Measurements from ENCODE around the gene IL19. TPM values are rescaled to one million over a fixed set of nuclear protein-coding genes. Genes with fewer than 3 reads are reported as not detected.

Gene IL19
- polyA plus RNA-seq, 1 of the 3 experiments (the other 2 are of a cell fraction) = not detected

- no peak overlapping the region for H2AFZ ChIP-seq (ENCODE audit: low read depth)
- H3K79me2 ChIP-seq (ENCODE audit: insufficient read depth) = no peaks in the 10 kb centered on the region
- H3K27me3 ChIP-seq (ENCODE audit: insufficient read depth) = no peaks in the 10 kb centered on the region
- H3K4me1 ChIP-seq (ENCODE audit: control insufficient read depth in 1 of 2, insufficient read depth in 2 of 2, low read depth in 1 of 2, low read length in 1 of 2) = no peaks in the 10 kb centered on the region
- no peaks in the 10 kb centered on the region for H3K9me3 ChIP-seq
- ChIA-PET POLR2A (no interaction called here), CTCF (interaction anchor here (0.7 to 3.0 kb wide), 8 partner anchors 9 to 164 kb away, joined by 3 to 13 read pairs (median 3); no protein-coding TSS in a partner anchor)
- no peaks in the 10 kb centered on the region for H3K36me3 ChIP-seq (replicated peaks in 1 of 2; ENCODE audit: control insufficient read depth in 1 of 2, insufficient read depth in 2 of 2, low read length in 1 of 2)
- H3K9me2 ChIP-seq = no peaks in the 10 kb centered on the region
- no peak overlapping the region for H3K9ac ChIP-seq
- DNase-seq = no peak
- H3K4me3 ChIP-seq (ENCODE audit: low read depth in 2 of 2, low read length in 1 of 2) = no peak overlapping the region
- H3K27ac ChIP-seq (ENCODE audit: low read depth in 2 of 2, low read length in 1 of 2) = no peak overlapping the region
- no peaks in the 10 kb centered on the region for H4K20me1 ChIP-seq (ENCODE audit: insufficient read depth)
- WGBS (ENCODE audit: low lambda C conversion rate) = 58% methylated on average over 3 of the region's 3 CpGs
- no peak for TF ChIP-seq TEAD4 (IDR thresholded peaks at IDR 0.05; ENCODE audit: borderline replicate concordance, insufficient read depth)
- no peak for TF ChIP-seq CTCF (IDR thresholded peaks at IDR 0.05)
- no peak for TF ChIP-seq SMC3 (IDR thresholded peaks at IDR 0.05; ENCODE audit: low read depth, low read length)
- TF ChIP-seq GATA2 (CRISPR knock-in tag; IDR thresholded peaks at IDR 0.05) = no peak
- TF ChIP-seq RXRA (IDR thresholded peaks at IDR 0.05; ENCODE audit: borderline replicate concordance, low read depth) = no peak
- TF ChIP-seq IRF3 (IDR thresholded peaks at IDR 0.05; ENCODE audit: low read depth, low read length) = no peak
- TF ChIP-seq, protein P1, sequence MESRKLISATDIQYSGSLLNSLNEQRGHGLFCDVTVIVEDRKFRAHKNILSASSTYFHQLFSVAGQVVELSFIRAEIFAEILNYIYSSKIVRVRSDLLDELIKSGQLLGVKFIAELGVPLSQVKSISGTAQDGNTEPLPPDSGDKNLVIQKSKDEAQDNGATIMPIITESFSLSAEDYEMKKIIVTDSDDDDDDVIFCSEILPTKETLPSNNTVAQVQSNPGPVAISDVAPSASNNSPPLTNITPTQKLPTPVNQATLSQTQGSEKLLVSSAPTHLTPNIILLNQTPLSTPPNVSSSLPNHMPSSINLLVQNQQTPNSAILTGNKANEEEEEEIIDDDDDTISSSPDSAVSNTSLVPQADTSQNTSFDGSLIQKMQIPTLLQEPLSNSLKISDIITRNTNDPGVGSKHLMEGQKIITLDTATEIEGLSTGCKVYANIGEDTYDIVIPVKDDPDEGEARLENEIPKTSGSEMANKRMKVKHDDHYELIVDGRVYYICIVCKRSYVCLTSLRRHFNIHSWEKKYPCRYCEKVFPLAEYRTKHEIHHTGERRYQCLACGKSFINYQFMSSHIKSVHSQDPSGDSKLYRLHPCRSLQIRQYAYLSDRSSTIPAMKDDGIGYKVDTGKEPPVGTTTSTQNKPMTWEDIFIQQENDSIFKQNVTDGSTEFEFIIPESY (IDR thresholded peaks at IDR 0.05; ENCODE audit: borderline replicate concordance, low read depth) = no peak
- no peak for TF ChIP-seq SIN3A (IDR thresholded peaks at IDR 0.05; ENCODE audit: borderline replicate concordance, low read depth, low read length)
- H3K4me2 ChIP-seq = no peak overlapping the region
- no peaks in the 10 kb centered on the region for H3F3A ChIP-seq (replicated peaks; ENCODE audit: insufficient read depth)
Observed at GRCh38 chr1:206748348-206749030, 22.1 kb upstream of the IL19 start.

- Histone ChIP-seq H3K4me3 (ENCODE audit: low read depth in 2 of 2, low read length in 1 of 2) (no peak overlapping the region), H2AFZ (ENCODE audit: low read depth) (no peak overlapping the region), H3K9me2 (no peaks in the 10 kb centered on the region), H3K79me2 (ENCODE audit: insufficient read depth) (no peaks in the 10 kb centered on the region), H3K9me3 (no peaks in the 10 kb centered on the region), H4K20me1 (ENCODE audit: insufficient read depth) (no peaks in the 10 kb centered on the region), H3K4me1 (ENCODE audit: control insufficient read depth in 1 of 2, insufficient read depth in 2 of 2, low read depth in 1 of 2, low read length in 1 of 2) (no peaks in the 10 kb centered on the region), H3F3A (replicated peaks; ENCODE audit: insufficient read depth) (no peaks in the 10 kb centered on the region), H3K36me3 (replicated peaks in 1 of 2; ENCODE audit: control insufficient read depth in 1 of 2, insufficient read depth in 2 of 2, low read length in 1 of 2) (no peaks in the 10 kb centered on the region), H3K27me3 (ENCODE audit: insufficient read depth) (no peaks in the 10 kb centered on the region), H3K9ac (no peak overlapping the region), H3K27ac (ENCODE audit: low read depth in 2 of 2, low read length in 1 of 2) (no peak overlapping the region), H3K4me2 (no peak overlapping the region)
- no peak for DNase-seq
- POLR2A ChIA-PET = no interaction called here
- CTCF ChIA-PET = interaction anchor here (1.7 kb wide), 1 partner anchor 9 kb away, joined by 5 read pairs; no protein-coding TSS in a partner anchor
- WGBS (ENCODE audit: low lambda C conversion rate) = 62% methylated on average over 5 of the region's 5 CpGs
- TF ChIP-seq FOXM1 (IDR thresholded peaks at IDR 0.05; ENCODE audit: low read depth) (no peak), TEAD4 (IDR thresholded peaks at IDR 0.05; ENCODE audit: borderline replicate concordance, insufficient read depth) (no peak), POLR2AphosphoS5 (IDR thresholded peaks at IDR 0.05; ENCODE audit: low read depth, low read length) (no peak), RXRA (IDR thresholded peaks at IDR 0.05; ENCODE audit: borderline replicate concordance, low read depth) (no peak), IRF3 (IDR thresholded peaks at IDR 0.05; ENCODE audit: low read depth, low read length) (no peak), FOXJ3 (CRISPR knock-in tag; IDR thresholded peaks at IDR 0.05) (no peak), ELF1 (IDR thresholded peaks at IDR 0.05) (no peak), NRF1 (IDR thresholded peaks at IDR 0.05; ENCODE audit: low read depth, low read length) (no peak), JUND (IDR thresholded peaks at IDR 0.05) (no peak)
- TF ChIP-seq, protein P2, sequence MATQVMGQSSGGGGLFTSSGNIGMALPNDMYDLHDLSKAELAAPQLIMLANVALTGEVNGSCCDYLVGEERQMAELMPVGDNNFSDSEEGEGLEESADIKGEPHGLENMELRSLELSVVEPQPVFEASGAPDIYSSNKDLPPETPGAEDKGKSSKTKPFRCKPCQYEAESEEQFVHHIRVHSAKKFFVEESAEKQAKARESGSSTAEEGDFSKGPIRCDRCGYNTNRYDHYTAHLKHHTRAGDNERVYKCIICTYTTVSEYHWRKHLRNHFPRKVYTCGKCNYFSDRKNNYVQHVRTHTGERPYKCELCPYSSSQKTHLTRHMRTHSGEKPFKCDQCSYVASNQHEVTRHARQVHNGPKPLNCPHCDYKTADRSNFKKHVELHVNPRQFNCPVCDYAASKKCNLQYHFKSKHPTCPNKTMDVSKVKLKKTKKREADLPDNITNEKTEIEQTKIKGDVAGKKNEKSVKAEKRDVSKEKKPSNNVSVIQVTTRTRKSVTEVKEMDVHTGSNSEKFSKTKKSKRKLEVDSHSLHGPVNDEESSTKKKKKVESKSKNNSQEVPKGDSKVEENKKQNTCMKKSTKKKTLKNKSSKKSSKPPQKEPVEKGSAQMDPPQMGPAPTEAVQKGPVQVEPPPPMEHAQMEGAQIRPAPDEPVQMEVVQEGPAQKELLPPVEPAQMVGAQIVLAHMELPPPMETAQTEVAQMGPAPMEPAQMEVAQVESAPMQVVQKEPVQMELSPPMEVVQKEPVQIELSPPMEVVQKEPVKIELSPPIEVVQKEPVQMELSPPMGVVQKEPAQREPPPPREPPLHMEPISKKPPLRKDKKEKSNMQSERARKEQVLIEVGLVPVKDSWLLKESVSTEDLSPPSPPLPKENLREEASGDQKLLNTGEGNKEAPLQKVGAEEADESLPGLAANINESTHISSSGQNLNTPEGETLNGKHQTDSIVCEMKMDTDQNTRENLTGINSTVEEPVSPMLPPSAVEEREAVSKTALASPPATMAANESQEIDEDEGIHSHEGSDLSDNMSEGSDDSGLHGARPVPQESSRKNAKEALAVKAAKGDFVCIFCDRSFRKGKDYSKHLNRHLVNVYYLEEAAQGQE (IDR thresholded peaks at IDR 0.05; ENCODE audit: low read depth, low read length) = no peak
Observed at GRCh38 chr1:206751891-206752290, 18.7 kb upstream of the IL19 start.
